ENCODE results near the gene PPP1R37. TPM values are rescaled to one million over a fixed set of nuclear protein-coding genes. Genes with fewer than 3 reads are reported as not detected.

Gene PPP1R37
- total and polyA plus RNA-seq, 4 donors = 19.2 to 39.7 (median 25.9) TPM

- H3K4me3 ChIP-seq = no peak overlapping the region
- WGBS, 2 donors = 82 to 84% methylated on average over 11 of the region's 11 CpGs
- H3K27ac ChIP-seq (ENCODE audit: low read depth in 1 of 2, low read length in 1 of 2) = no peak overlapping the region
- DNase-seq = no peak
- no peak for ATAC-seq (ENCODE audit: insufficient read depth, low FRiP score)
- H3K9ac ChIP-seq (ENCODE audit: insufficient read depth in 1 of 2, low read length in 2 of 2) = no peak overlapping the region
- H3K4me1 ChIP-seq (ENCODE audit: control insufficient read depth in 5 of 5, insufficient read depth in 5 of 5, low read length in 5 of 5) = peaks cover 0 to 14% (median 0%) of the 10 kb centered on the region in 5 donors
- no peaks in the 10 kb centered on the region for H3K27me3 ChIP-seq (ENCODE audit: control insufficient read depth in 3 of 3, insufficient read depth in 3 of 3, low read length in 2 of 3)
- H3K36me3 ChIP-seq (ENCODE audit: control insufficient read depth in 4 of 4, insufficient read depth in 4 of 4, low read length in 4 of 4) = no peaks in the 10 kb centered on the region
- H3K9me3 ChIP-seq (ENCODE audit: control insufficient read depth in 4 of 4, insufficient read depth in 3 of 4, low read length in 3 of 4) = no peaks in the 10 kb centered on the region
- TF ChIP-seq, protein P1, sequence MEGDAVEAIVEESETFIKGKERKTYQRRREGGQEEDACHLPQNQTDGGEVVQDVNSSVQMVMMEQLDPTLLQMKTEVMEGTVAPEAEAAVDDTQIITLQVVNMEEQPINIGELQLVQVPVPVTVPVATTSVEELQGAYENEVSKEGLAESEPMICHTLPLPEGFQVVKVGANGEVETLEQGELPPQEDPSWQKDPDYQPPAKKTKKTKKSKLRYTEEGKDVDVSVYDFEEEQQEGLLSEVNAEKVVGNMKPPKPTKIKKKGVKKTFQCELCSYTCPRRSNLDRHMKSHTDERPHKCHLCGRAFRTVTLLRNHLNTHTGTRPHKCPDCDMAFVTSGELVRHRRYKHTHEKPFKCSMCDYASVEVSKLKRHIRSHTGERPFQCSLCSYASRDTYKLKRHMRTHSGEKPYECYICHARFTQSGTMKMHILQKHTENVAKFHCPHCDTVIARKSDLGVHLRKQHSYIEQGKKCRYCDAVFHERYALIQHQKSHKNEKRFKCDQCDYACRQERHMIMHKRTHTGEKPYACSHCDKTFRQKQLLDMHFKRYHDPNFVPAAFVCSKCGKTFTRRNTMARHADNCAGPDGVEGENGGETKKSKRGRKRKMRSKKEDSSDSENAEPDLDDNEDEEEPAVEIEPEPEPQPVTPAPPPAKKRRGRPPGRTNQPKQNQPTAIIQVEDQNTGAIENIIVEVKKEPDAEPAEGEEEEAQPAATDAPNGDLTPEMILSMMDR (IDR thresholded peaks at IDR 0.05; ENCODE audit: control extremely low read depth, extremely low read depth) = no peak
These were observed 28.9 kb downstream of the PPP1R37 start for GRCh38 chr19:45121827-45122345.

DNA sequence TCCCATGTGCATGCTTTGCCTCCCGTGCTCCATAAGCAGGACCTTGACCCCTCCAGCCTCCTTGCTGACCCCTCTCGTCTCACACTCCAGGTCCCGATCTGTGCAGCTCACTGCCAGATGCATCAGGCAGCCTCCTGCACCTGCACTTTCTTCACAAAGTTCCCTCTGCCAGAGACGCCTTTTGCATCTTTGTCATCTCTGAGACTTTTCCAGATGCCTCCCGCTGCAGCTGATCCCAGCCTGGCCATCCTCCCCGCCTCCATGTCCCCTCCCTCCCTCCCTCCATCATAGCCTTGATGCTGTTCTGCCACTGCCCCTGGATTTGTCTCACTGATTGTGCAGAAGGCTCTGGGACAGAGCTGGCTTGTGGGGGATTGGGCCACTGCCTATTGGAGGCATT, 29.9 kb downstream of the PPP1R37 start:
- H3K9me3 ChIP-seq (ENCODE audit: control insufficient read depth in 4 of 4, insufficient read depth in 3 of 4, low read length in 3 of 4) = no peaks in the 10 kb centered on the region
- DNase-seq (no peak), ATAC-seq (ENCODE audit: insufficient read depth, low FRiP score) (no peak)
- no peaks in the 10 kb centered on the region for H3K36me3 ChIP-seq (ENCODE audit: control insufficient read depth in 4 of 4, insufficient read depth in 4 of 4, low read length in 4 of 4)
- no peak overlapping the region for H3K4me3 ChIP-seq
- H3K9ac ChIP-seq (ENCODE audit: insufficient read depth in 1 of 2, low read length in 2 of 2) = no peak overlapping the region
- 89 to 91% methylated on average over 6 of the region's 6 CpGs for WGBS, 2 donors
- H3K4me1 ChIP-seq (ENCODE audit: control insufficient read depth in 5 of 5, insufficient read depth in 5 of 5, low read length in 5 of 5) = peaks cover 0 to 9% (median 0%) of the 10 kb centered on the region in 5 donors
- TF ChIP-seq, protein P1 (IDR thresholded peaks at IDR 0.05; ENCODE audit: control extremely low read depth, extremely low read depth) = no peak
- H3K27ac ChIP-seq (ENCODE audit: low read depth in 1 of 2, low read length in 1 of 2) = no peak overlapping the region
- no peaks in the 10 kb centered on the region for H3K27me3 ChIP-seq (ENCODE audit: control insufficient read depth in 3 of 3, insufficient read depth in 3 of 3, low read length in 2 of 3)

DNA sequence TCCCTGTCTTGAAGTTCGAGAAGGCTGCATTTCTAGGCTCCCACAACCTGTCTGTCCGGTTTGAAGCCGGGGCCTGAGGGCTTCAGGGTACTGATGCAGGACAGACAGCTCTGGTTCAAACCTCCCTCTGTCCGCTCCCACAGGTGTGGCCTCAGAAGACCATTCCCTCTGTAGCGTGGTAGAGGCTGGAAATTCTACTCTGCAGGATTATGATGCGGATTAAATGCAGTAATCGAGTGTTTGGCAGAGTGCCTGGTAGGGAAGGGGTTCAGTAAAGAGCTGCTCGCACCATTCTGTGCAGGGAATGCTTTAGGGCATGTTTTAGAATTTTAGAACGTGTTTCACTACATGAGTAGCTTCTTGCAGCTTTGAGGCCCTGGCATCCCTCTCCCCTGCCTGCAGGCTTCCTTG, 30.5 kb downstream of the PPP1R37 start:
- Histone ChIP-seq H3K27ac (ENCODE audit: low read depth in 1 of 2, low read length in 1 of 2) (no peak overlapping the region), H3K4me3 (no peak overlapping the region), H3K27me3 (ENCODE audit: control insufficient read depth in 3 of 3, insufficient read depth in 3 of 3, low read length in 2 of 3) (no peaks in the 10 kb centered on the region), H3K9ac (ENCODE audit: insufficient read depth in 1 of 2, low read length in 2 of 2) (no peak overlapping the region), H3K9me3 (ENCODE audit: control insufficient read depth in 4 of 4, insufficient read depth in 3 of 4, low read length in 3 of 4) (no peaks in the 10 kb centered on the region), H3K4me1 (ENCODE audit: control insufficient read depth in 5 of 5, insufficient read depth in 5 of 5, low read length in 5 of 5) (peaks cover 0 to 7% (median 0%) of the 10 kb centered on the region in 5 donors), H3K36me3 (ENCODE audit: control insufficient read depth in 4 of 4, insufficient read depth in 4 of 4, low read length in 4 of 4) (no peaks in the 10 kb centered on the region)
- TF ChIP-seq, protein P1 (IDR thresholded peaks at IDR 0.05; ENCODE audit: control extremely low read depth, extremely low read depth) = no peak
- ATAC-seq (ENCODE audit: insufficient read depth, low FRiP score) = no peak
- DNase-seq = peak in 1 of 3 donors; percentile 27
- 70 to 87% methylated on average over 9 of the region's 9 CpGs for WGBS, 2 donors

- Histone ChIP-seq H3K27me3 (ENCODE audit: control insufficient read depth in 3 of 3, insufficient read depth in 3 of 3, low read length in 2 of 3) (no peaks in the 10 kb centered on the region), H3K27ac (ENCODE audit: low read depth in 1 of 2, low read length in 1 of 2) (no peak overlapping the region), H3K9ac (ENCODE audit: insufficient read depth in 1 of 2, low read length in 2 of 2) (no peak overlapping the region), H3K4me1 (ENCODE audit: control insufficient read depth in 5 of 5, insufficient read depth in 5 of 5, low read length in 5 of 5) (peaks cover 0 to 7% (median 0%) of the 10 kb centered on the region in 5 donors), H3K9me3 (ENCODE audit: control insufficient read depth in 4 of 4, insufficient read depth in 3 of 4, low read length in 3 of 4) (no peaks in the 10 kb centered on the region), H3K36me3 (ENCODE audit: control insufficient read depth in 4 of 4, insufficient read depth in 4 of 4, low read length in 4 of 4) (no peaks in the 10 kb centered on the region), H3K4me3 (no peak overlapping the region)
- DNase-seq = no peak
- TF ChIP-seq, protein P1 (IDR thresholded peaks at IDR 0.05; ENCODE audit: control extremely low read depth, extremely low read depth) = no peak
- 75% methylated on average over 6 of the region's 6 CpGs for WGBS, 2 donors
- ATAC-seq (ENCODE audit: insufficient read depth, low FRiP score) = no peak
These were observed 31.0 kb downstream of the PPP1R37 start for GRCh38 chr19:45124021-45124420.
